EL (cell line): Measurements from ENCODE around the gene S100A8.
"Not testable (repeated sequence)": the region's sequence is repeated elsewhere in the genome, so short reads cannot be mapped to it uniquely, and the experiment has no call there.

ENCODE experiments used
- DNase-seq: peaks from one replicate; pipeline ENCODE4 v3.0.0-alpha.2; 2016

The S100A8 gene

DNA sequence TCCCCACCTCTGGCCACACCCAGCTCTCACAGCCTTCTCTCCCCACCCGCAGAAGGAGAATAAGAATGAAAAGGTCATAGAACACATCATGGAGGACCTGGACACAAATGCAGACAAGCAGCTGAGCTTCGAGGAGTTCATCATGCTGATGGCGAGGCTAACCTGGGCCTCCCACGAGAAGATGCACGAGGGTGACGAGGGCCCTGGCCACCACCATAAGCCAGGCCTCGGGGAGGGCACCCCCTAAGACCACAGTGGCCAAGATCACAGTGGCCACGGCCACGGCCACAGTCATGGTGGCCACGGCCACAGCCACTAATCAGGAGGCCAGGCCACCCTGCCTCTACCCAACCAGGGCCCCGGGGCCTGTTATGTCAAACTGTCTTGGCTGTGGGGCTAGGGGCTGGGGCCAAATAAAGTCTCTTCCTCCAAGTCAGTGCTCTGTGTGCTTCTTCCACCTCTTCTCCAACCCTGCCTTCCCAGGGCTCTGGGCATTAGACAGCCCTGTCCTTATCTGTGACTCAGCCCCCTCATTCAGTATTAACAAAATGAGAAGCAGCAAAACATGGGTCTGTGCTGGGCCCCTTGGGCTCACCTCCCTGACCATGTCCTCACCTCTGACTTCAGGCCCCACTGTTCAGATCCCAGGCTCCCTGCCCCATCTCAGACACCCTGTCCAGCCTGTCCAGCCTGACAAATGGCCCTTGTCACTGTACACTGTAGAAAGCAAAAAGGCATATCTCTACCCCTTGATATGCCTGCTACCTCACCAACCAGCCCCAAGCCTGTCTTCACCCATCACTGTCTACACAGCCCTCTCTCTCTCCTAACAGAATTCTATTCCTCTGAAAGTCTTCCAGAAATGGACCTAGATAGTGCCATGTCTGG, 30.0 kb downstream of the S100A8 start:
- DNase-seq: no peak

- no peak for DNase-seq
Observed at GRCh38 chr1:153360190-153360589, 30.7 kb downstream of the S100A8 start.

DNA sequence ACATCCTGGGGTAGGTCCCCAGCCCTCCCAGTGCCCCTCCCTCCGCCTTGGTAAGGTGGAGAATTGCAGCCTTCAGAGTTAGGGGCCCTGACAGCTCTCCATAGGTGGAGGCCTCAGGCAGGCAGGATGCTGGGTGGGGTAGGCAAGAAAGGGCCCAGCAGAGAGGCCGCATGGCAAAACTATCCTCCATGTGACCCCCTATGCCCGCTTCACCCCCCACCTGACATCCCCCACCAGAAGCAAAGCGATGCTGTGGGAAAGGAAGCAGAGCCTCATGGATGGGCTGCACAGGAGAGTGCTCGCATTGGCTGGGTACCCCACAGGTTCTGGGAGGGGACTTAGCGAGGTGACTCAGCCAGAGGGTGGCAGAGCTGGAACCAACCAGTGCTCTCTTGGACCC, 31.6 kb downstream of the S100A8 start:
- no peak for DNase-seq

DNA sequence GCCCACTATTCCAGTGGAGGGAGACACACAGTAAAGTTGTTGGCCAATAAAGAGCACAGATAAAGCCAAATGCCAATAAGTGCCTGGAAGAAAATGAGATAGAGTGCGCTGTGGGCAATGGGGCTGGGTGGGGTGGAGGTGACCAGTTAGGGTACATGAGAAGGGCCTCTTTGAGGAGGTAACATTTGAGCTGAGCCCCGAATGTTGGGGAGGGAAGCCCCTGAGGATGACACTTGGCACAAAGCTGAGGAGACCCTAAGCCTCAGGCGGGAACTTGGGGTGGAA, 32.2 kb downstream of the S100A8 start:
- no peak for DNase-seq

DNA sequence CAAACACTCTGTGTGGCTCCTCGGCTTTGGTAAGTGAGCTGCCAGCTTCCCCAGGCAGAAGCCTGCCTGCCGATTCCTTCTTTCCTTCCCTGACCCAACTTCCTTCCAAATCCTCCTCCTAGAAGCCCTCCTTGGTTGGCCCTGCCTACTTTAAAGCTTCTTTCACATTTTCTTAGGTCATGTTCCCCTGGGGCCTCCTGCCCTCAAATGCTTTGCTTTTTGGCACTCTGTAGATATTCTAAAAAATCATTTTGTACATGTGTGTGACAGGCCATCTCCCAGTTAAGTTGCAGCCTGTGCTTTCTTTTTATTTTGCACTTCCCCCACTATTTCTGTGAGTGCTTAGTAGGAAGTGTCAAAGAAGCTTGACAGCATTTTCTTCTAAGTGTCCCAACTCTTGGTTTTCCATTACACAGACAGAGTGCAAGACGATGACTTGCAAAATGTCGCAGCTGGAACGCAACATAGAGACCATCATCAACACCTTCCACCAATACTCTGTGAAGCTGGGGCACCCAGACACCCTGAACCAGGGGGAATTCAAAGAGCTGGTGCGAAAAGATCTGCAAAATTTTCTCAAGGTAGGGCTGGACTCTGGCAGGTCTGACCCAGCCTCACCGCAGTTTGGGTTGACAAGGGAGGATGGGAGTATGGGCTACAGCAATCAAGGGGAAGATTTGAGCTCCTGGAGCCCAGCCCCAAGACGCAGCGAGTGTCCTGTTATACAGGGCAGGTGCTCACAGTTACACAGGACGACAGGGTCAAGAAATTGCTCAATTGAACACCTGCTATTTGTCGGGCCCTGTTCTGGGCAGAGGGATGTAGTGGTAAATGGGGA, 32.8 kb downstream of the S100A8 start, which contains the start of gene S100A9:
Gene S100A9, plus strand, starts transcription at position 2 of the 838 bp plus-strand sequence. Its CDS starts 430 bp downstream, at position 432.
- no peak for DNase-seq

DNA sequence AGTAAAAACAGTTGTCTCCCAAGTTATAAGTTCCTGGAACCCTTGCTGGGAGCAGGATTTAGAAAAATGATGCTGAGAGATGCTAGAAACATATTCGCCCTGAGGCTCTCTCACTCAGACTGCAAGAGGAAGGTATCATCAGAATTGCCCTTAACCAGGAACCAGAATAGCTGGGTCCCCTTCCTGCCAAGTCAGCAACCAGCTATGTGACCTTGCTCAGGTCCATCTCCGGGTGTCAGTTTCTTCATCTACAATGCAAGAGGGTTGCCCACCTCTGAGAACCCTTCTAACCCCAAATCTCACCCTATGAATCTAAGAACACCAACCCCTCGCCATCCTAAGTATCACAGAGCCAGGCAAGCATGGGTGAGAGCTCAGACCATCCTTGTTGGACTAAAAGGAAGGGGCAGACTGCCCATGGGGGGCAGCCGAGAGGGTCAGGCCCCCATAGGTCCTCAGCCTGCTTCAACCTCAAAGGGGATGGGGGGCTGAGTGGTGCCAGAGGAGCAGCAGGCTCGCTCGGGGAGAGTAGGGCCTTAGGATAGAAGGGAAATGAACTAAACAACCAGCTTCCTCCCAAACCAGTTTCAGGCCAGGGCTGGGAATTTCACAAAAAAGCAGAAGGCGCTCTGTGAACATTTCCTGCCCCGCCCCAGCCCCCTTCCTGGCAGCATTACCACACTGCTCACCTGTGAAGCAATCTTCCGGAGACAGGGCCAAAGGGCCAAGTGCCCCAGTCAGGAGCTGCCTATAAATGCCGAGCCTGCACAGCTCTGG, 33.6 kb downstream of the S100A8 start:
- DNase-seq: no peak

- no peak for DNase-seq
Observed at GRCh38 chr1:153356392-153357075, 34.3 kb downstream of the S100A8 start.

GRCh38 chr1:153355445-153356071, 35.3 kb downstream of the S100A8 start:
- DNase-seq: peak; percentile 56

DNA sequence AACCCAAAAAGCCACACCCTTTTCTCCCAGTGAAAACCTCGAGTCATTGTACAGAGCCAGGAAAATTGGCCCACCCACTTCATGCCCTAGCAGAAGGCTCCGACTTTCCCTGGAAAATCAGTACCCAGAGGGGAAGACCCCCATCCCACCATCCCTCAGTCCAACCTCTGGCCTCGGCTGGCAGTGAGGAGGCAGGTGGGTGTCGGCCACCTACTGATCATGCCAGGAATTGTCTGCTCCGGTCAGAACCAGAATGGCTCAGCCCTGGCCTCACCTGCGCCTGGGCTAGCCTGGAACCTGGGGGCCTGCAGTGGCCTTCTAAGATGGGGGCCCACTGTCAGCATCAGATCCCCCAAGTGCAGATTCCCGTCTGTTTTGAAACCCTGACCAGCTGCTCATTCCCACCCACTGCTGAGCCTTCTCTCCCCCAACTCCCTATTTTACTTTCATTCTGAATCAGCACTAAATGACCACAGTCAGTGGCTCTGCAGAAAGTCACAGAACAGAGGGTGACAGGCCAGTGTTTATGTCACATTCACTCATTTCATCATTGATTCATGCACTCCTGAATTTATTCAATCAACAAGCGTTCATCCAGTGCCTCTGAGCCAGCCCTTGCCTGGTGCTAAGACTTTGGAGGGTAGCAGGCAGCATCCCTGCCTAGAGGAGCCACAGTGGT, 36.2 kb downstream of the S100A8 start:
- DNase-seq: no peak

- no peak for DNase-seq
Observed at GRCh38 chr1:153353226-153353947, 37.5 kb downstream of the S100A8 start.

GRCh38 chr1:153352523-153352922, 38.4 kb downstream of the S100A8 start:
- peak; percentile 59 for DNase-seq

GRCh38 chr1:153350321-153350957, 40.4 kb downstream of the S100A8 start:
- DNase-seq: no peak

GRCh38 chr1:153349363-153350320, 41.2 kb downstream of the S100A8 start:
- DNase-seq: no peak

DNA sequence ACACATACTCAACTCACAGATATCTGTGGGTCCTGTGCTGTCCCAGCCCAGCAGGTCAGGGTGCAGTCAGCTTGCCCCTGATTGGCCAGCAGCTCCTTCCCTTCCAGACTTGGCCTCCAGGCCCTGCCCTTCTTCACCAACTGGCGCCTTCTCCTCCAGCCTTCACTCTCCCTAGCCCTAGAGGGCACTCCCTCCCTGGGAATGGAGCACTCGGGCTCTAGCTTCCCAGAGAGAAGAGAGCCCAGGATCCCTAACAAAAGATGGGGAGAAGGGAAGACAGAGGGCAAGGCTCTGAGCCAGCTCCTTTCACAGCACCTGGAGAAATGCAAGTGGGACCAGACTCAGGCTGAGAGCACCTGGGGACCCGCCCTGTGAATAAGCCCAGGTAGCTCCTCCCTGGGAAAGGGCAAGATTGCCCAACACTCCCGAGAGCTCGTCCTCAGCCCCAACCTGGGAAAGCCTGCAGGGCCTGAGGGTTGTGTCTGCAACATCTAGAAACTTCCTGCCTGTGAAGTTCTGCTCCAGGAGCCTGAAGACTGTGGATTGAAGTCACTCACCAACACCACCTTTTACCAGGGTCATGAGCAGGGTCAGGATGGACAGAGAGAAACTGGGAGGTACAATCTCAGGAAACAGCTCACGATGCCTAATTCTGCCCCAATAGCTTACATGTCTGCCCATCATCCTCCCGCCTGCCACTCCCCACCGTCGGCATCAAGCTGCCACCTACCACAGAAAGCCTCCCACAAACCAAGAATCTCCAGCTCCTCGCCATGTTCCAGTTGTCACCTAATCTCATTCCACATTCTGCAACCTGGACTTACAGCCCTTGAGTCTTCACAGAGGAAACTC, 42.1 kb downstream of the S100A8 start, which contains the start of gene PGLYRP4:
Gene PGLYRP4, minus strand, starts transcription at position 331 of the 852 bp plus-strand sequence. CDS start 909 bp downstream, outside the sequence.
- DNase-seq: no peak

GRCh38 chr1:153347856-153348255, 43.0 kb downstream of the S100A8 start:
- no peak for DNase-seq

GRCh38 chr1:153347049-153347448, 43.8 kb downstream of the S100A8 start:
- not testable (repeated sequence) for DNase-seq

DNA sequence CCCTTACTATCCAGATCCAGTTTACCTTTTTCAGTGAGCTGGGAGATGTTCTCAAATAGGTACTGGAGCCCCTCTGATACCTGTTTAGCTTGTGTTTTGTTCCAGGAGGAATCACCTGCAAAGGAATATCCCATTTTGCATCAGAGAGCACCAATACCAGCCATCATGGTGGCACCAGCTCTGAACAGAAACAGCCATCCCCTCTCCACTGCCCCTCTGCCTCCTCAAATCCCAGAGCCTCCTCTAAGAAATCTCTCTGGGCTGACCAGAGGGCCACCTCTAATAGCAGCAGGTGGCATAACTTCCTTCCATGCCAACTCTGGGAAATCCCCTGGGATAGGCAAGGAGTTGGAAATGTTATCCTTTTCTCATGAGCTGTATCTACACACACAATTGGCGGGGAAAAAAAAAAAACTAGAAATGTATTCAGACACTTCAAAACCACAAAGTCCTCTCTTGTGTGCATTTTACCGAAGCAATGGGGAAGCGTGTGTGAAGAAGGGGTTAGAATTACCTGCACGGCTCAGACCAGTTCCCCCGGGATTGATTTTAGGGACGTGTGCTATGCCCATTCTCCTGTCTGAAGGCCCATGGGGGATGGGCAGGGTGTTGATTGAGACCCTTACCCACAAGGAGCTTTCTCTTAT, 44.7 kb downstream of the S100A8 start:
- DNase-seq: no peak
